Measurements from ENCODE around the gene ALPL.

- TF ChIP-seq CTCF (IDR thresholded peaks at IDR 0.05) (no peak), POLR2A (IDR thresholded peaks at IDR 0.05) (no peak)
Measured at GRCh38 chr1:21521717-21522060, 12.5 kb downstream of the ALPL start.
